Occipital lobe (tissue), 2 donors: ENCODE measurements around the gene SMAD9. TPM values are rescaled to one million over a fixed set of nuclear protein-coding genes. Genes with fewer than 3 reads are reported as not detected.

Source experiments
- DNase-seq: peaks from one replicate; lab custom pipeline; 2025; lab: John Stamatoyannopoulos, UW
- total RNA-seq: library from RNA; depleted of rRNA; stranded (reverse); fragments of >200 nt; gene quantifications from one replicate; pipeline ENCODE4 v1.2.3, GENCODE V29; 2014

Gene SMAD9
- 20.1 TPM for total RNA-seq

DNA sequence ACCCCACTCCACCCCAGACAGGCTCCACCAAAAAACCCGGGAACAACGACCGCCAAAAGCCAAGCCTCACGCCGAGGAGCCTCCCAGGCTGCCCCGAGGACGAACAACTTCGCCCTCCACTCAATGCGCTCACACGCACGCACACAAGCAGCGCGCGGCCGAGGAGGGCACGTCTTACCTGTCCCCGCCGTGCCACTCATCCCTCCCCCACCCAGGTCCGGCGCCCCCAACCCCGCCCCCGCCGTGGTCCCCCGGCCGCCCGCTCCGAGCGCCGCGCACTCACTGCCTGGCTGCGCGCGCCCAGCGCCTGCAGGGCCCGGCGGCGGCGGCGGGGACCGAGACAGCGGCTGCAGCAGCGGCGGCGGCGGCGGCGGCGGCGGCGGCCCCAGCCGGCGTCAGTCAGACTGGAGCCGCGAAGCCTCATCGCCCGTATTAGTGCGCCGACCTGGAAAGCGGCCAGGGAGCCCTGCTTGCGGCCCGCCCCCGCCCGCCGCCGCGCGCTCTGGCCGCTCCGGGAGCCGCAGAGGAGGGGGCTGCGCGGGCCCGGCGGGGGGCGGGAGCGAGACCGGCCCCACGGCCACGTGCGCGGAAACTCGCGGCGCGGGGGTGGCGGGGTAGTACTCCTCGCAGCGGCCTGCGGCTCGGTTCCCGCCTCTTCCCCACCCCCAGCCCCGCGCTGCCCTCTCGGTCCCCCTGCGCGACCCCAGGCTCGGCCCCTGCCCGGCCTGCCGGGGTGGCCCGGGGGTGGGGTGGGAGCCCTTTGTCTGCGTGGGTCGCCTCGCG, at the start of gene SMAD9:
Gene SMAD9, minus strand, starts transcription at position 406 of the 783 bp plus-strand sequence. CDS start 40,549 bp downstream, outside the sequence.
- peak; percentile 9 for DNase-seq

DNA sequence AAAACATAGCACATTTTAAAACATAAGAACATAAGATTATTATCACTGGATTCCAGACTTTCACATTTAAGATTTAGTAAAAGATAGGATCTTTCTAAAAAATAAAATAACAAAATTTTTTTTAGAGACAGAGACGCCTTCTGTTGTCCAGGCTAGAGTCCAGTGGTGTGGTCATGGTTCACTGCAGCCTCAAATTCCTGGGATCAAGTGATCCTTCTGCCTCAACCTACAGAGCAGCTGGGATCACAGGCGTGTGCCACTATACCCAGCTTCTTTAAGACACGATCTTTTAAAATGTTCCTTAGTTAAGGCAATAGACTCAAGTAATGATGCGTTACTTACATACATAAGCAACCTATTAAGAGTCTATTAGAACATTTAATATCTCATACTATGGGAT, 46.4 kb upstream of the SMAD9 start:
- no peak for DNase-seq

DNA sequence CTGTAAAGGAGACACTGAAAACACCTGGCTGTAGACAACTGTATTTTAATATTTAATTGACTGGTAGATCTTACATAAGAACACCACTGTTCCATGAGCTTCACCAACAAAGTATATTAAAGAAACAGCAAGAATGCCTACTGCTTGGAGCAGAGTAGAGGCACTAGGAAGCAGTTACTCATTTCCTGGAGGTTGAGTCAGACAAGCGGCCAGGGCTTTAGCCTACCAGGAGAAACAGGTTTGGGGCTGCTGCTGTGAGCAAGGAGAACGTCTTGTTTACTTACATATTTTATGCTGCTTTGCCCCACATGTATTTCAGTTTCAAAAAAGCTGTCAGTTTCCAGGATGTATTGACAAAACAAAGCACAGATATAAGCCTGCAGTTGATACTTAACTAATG, 45.7 kb upstream of the SMAD9 start:
- DNase-seq: no peak

DNA sequence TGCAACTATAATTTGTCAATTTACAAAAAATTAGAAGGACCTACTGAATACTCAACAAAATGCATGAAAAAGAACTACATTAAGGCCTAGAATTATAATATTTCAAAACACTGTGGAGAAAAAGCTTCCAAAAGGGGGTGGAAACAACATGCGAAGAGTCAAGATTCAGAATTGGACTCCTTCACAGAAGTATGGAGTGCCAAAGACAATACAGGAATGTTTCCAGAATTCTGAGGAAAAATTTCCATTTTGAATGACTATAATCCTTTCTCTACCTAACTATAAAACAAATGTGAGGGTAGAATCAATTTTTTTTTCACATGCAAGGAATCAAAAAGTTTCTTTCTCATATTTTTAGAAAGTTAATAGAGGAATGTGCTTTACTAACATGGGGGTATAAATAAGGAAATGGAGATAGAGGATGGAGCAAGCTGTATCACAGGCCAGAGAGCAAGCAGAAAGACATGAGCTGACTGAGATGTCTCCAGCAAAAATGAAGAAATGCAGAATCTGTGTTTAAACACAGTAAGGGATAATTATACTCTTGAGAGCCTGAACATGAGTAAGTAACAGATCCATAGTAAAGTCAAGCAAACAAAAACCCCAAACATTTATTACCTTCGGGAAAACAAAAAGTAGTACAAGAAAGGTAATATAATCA, 39.5 kb upstream of the SMAD9 start:
- DNase-seq: no peak

DNA sequence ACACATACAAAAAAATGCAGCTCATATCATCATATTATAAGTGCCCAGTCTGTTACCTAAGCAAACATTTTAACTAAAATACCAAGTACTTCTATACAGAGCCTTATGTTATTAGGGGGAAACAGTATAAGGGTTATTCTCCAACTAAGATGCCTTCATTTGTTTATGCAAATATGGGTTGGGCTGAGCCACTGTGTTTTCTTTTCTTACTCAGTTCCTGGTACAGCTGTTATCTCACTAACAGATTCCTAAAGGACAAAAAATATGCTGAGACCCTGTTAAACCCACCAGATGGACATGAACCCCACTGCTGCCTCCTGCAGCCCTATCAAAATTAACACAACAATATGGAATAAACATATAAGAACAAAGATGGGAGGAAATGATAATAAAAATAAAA, 34.5 kb upstream of the SMAD9 start:
- no peak for DNase-seq

DNA sequence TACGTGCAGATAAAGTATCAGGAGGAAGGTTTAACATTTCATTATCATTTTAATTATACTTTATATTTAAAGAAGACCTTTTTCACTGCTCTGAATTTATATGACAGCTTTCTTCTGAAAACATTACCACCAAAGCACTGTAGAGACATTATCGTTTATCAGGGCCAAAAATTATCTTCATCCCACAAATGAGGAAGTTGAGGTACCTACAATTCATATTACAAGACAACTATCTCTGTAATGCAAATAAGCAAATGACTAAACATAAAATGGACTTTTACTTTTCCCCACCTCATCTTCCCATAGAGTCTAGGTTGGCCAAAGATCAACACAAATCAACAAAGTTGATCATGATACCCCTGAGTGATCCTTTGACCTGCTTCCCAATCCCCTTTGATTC, 30.9 kb upstream of the SMAD9 start:
- no peak for DNase-seq

DNA sequence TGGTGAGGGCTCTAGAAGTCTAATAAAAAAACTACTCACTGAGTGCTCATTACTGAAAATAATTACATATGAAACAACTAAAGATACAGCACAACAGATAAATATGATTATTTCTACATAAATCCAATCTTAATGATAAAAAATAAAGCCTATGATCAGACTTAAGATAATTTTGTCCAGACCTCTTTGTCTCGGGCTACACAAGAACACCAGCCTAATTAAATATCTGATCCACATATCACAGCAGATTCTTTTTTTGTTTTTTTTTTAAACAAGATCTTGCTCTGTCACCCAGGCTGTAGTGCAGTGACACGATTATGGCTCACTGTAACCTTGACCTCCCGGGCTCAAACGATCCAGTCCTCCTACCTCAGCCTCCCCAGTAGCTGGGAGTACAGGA, 30.3 kb upstream of the SMAD9 start:
- no peak for DNase-seq

DNA sequence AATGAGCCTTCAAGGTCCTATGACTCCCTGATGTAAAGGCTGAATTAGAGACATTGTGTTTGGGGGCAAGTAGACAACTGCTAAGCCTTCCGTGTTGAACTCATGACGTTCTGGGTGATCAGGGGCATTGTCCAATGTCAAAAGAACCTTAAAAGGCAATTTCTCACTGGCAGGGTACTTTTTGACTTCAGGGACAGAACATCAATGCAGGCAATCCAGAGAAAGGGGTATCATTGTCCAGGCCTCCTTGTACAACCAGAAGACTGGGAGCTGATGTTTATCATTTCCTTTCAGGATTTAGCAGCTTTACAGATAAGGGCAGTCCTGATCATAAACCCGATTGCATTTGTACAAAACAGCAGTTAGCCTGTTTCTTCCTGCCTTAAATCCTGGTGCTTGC, 25.0 kb upstream of the SMAD9 start:
- no peak for DNase-seq

DNA sequence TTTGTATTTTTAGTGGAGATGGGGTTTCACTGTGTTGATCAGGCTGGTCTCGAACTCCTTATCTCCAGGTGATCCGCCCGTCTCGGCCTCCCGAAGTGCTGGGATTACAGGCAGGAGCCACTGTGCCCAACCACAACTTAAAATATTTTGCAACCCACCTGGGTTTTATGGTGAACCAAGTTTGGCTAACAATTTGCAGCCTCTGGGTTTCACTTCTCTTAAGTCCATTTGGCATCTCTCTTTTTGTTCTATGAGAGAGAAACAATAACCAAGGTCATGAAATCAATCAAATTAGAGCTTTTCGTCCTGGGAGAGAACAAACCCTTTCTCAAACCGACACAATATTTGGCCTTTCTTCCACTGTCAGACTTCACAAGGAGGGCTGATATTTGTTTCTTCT, 5.6 kb upstream of the SMAD9 start:
- no peak for DNase-seq

DNA sequence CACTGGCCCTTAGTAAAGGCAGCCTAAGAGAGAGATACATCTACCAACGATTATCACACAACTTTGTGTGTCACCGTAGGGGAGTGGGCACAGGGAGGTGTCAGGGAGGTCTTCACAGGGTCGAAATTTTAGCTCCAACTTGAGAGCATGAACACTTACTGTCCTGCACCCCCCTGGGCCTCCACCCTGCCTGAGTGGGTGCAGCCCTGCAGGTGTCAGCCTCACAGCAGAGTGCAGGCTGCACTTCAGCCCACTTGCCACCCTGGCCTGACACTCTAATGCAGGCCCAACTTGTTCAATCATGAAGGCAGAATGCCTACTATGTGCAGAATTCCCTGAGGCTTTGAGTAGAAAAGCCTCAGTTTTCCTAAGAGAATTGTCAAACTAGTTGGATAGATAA, 4.0 kb upstream of the SMAD9 start:
- DNase-seq: no peak

DNA sequence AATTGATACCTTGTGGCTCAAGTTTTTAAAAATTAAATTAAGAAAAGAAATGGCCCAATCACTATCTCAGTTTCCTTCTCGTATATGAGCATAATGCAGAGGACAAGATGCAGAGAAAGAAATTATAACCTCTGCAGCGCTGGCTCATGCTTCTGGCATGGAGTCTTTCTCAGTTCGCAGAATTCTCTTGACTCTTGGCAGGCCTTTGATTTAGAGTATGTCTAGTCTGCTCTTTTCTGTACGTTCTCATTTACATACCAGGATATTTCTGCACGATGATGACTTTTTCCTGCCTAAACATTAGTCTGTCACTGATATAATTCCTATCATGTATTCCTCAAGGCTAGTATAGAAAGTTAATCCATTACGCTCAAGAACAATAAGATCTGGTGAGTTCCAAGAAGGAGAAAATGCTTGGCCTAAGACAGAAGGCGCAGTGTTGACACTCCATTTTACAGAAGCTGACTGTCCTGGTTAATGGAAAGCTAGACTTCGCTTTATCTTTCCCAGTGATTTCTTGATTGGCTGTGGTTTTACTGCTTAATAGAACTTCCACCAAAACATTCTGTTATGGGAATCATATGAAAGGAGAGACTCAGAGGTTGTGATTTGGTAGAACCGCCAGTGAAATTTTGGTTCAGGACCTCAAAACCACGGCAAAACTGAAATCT, 1.7 kb upstream of the SMAD9 start:
- no peak for DNase-seq

DNA sequence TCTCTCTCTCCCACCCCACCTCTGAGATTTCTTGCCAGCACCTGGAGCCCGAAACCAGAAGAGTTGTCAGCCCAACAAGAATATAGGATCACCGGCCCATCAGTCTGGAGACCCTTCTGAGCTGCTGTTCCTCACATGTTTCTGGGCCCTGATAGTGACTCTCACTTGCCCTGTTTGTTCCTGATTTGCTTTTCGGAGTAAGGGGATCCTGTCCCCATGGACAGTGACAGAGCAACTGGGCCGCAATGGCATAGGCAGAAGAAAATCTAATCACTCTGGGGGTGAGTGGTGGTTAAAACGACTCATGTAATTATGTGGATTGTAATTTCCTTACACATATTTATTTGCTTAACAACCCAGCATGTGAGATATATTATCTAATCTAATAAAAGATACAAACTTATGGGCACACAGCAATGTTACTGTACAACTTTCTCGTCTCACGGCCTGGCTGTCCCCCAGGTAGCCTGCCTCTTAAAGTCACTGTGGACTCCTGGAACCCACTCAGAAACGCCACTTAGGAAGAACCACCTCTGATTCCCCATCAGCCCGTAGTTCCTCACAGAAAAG, 663 bp upstream of the SMAD9 start:
- no peak for DNase-seq

DNA sequence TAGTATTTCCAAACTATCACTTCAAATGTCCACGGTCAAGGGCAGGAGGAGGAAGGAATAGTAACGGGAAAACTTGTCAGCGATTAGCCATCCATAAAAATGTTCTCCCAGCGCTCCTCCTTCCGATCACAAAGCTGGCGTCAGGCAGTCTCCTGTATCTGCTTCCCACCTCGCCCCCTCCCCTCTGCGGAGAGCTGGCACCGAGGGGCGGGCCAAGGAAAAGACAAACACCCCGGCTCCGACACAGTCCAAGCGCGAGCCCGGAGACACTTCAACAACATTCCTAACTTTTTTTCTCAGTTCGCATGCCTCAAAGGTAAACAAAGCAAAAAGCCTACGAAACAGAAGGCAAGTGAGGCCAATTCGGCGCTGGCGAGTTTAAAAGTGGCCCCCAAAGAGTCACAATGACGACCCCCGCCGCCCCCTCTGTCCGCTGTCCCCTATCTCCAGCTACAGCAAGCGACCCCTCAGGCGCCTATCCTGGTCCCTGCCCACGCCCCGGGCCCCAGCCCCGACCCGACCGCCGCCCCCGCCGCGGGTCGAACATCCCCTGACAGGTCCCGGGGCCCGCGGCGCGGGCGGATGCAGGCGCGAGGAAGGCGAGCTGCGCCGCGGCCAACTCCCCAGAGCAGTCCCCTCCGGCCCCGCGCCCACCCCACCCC, 736 bp downstream of the SMAD9 start:
- no peak for DNase-seq

DNA sequence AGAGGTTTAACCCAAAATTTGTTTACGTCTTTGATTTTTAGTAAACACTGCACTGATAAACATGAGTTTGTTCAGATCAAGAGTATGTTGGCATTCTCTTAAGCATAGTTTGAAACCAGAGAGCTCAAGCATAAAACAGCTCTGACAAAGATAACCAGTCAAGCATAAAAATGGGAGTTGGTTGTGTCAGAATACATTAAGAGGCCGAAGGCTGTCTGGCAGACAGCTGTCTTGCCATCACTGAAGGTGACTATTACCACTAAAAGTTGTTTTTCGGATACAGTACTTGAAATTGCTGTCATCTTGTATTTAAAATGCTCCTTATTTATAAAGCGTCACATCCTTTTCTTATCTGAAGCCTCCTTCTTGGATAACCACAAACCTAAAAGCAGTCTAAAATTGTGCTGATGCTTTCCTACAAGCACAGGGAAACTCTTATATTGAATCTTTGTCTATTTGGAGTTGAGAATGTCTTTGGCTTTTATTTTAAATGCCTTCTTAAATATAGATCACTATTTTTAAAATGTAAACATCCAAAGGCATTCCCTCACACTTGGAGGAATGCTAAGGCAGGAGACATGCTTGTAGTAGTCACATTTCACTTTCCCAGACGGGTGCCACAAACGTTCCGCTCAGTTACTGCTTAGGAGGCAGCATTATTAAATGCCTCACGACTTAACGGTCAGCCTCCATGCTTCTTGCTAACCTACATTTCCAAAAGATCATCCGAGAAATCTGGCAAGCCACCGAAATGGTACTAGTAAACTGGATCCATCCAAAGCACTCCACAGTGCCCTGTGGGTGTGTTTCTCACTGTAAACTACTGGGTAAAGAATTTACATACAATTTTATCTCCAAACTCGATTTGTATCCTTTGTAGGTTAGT, 1.5 kb downstream of the SMAD9 start:
- DNase-seq: peak; percentile 14

DNA sequence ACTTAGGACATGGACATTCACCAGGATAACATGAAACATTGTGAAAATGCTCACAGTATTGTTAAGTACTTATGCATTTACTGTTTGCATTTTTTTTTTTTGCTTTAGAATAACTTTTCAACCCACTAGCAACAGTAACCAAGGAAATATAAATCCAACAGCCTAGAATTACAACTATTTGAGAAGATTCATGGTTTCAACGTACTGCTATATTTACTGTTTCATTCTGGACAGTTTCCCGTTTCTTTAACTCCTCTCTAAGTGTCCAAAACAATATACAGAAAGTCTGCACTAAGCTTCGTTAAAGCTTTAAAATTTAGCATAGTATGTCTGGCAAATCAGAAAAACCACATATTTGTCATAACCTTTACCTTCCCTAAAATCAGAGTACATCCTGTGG, 2.7 kb downstream of the SMAD9 start:
- no peak for DNase-seq

DNA sequence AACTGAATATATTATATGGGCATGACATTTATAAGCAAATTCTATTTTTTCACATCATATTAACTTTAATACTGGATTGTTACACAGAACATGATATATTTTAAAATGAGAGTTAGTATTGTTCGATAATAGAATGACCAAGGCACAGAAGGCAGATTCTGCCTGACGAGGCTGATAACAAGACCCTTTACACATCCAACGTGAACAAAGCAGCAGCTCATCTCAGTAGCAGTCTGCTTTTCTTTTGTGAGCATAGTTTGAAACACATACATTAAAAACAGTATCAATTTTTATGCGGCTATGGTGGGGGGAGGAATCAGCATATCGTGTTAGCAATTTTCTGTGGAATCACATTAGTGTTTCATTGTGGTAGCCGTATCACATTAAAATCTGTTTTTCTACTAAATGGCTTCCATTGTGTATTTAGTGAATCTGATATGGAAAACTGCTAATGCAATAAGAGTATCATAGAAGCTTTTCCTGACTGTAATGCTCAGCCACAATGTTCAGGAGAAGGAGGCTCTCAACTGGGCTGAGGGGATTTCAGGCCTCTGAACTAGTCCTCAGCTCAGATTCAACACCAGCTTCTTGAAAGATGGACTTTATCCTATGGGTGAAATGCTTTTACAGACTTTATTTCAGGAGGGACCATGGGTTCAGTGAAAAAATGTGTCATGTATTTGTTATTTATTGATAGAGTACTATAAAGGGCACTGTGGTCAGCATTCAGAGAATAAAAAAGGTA, 4.0 kb downstream of the SMAD9 start:
- no peak for DNase-seq

DNA sequence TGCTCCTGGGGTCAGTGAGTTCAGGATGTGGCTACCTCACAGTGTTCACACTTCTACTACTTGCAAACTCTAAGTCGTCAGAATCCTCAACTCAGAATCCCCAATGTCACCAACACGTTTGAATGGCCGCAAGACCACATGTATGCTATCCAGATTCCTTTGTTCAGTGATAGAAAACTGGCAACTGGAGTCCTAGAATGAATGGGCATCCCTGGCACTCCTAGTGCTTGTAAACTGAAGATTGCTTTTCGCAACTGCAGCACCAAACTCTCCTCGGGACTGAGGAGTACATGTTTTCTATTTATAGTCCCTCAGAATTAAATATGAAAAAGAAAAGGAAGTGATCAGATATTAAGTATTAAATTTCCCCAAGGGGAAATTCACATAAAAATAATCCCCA, 4.9 kb downstream of the SMAD9 start:
- no peak for DNase-seq

DNA sequence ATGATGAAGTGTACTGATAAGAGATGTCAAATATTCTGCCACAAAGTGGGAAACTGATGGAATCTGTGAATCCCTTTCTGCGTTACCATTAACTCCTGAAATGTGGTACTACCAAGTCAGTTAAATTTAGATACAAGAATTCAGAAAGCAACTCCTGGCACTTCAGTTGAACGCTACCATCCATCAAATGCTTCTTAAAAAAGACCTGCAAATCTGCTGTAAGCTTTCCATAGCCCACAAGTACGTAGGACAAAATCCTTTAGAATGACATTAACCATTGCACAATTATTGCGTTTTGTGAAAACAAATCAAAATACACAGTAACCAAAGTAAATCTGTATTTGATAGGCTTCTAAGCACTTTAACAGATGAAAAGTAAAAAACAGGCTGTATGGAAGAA, 5.4 kb downstream of the SMAD9 start:
- no peak for DNase-seq

DNA sequence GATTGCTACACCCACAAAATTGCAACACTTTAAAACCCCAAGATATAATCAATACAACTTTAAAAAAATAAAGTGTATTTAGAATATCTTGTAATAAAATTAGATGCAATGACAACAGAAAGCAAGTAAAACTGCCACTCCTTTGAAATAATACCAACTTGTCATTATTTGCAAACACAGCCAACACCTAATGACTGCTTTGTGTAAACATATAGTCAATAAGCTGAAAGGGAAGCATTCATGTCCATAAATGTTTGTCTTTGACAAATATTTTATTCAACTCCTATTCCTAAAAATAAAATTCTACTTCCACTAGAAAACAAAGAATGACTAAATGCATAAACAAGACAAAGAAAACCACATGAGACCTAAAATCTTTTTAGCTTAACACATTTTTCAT, 6.6 kb downstream of the SMAD9 start:
- no peak for DNase-seq

DNA sequence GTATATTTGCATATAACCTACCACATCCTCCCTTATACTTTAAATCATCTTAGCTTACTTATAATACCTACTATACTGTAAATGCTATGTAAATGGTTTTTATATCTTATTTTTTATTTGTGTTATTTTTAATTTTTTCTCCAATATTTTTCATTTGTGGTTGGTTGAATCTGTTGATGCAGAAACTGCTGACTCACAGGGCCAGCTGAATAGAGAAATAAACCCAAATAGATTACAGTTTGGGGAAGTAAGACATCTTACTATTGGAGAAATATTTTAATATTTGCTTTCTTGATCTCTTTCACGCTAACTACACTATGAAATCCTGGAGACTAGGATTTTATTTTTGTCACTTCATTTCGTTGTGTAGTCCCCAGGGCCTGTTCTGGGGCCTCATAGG, 7.1 kb downstream of the SMAD9 start:
- DNase-seq: no peak
